HG03558 (cell line): ENCODE measurements around the gene TNFAIP8.

Experiments
- ATAC-seq: cut with Tn5 transposase; IDR thresholded peaks from one replicate; pipeline ENCODE4 v1.9.1; 2021; ENCODE audit warnings: moderate number of reproducible peaks; ENCODE audit not compliant: unreplicated experiment; ENCODE audit errors: extremely low read depth

Gene TNFAIP8

DNA sequence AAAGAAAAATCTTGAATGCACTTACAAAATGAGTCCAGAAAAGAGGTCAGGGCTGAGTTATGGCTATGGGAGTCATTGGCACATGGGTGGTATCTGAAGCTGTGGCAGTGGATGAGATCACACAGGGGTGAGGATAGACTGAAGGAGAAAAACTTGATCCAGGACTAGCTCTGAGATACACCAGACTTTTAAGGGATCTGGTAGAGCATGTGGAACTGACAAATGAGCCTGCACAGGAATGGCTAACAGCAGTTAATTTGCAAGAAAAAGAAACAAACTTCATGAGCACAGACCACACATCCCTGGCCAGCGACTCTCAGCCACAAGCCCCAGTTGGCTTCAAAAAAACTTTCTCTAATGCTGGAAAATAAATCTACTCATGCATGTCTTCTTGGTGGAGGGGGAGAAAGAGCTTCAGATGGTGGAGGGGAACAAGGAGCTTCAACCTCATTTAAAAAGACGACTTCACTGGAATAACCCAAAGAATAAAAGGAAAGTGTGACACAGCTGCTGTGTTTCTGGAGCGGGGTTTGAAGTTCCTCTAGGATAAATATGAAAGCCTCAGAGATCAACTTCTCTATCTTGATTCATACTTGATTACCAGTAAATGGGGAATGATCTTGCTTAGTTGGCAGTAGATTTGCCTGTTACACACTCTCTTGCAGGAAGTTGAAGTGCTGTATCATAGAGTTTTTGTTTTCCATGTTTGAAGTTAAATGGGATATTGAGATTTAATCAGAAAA lies 33.6 kb downstream of the TNFAIP8 start:
- ATAC-seq, result no peak

- ATAC-seq, result no peak
These were observed 34.6 kb downstream of the TNFAIP8 start for GRCh38 chr5:119390404-119390803.

DNA sequence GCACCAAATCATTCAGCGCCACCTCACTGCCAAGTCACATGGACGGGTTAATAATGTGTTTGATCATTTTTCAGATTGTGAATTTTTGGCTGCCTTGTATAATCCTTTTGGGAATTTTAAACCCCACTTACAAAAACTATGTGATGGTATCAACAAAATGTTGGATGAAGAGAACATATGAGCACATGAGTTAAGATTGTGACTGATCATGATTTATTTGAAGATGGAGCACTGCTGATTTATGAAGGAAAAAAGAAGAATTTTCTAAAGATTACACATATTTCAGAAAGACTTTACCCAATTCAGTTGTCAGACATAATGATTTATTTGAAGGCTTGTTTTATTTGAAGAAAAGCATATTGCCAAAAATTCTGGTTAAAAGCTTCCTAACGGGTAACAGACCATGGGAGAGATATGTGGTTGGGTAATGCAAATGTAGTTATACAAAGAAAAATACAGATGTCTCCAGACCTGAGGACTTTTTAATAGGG lies 37.4 kb downstream of the TNFAIP8 start:
- no peak for ATAC-seq

- ATAC-seq, result no peak
These were observed 37.9 kb downstream of the TNFAIP8 start for GRCh38 chr5:119393746-119394145.

GRCh38 chr5:119395080-119395836 lies 39.4 kb downstream of the TNFAIP8 start:
- peak; percentile 37 for ATAC-seq

DNA sequence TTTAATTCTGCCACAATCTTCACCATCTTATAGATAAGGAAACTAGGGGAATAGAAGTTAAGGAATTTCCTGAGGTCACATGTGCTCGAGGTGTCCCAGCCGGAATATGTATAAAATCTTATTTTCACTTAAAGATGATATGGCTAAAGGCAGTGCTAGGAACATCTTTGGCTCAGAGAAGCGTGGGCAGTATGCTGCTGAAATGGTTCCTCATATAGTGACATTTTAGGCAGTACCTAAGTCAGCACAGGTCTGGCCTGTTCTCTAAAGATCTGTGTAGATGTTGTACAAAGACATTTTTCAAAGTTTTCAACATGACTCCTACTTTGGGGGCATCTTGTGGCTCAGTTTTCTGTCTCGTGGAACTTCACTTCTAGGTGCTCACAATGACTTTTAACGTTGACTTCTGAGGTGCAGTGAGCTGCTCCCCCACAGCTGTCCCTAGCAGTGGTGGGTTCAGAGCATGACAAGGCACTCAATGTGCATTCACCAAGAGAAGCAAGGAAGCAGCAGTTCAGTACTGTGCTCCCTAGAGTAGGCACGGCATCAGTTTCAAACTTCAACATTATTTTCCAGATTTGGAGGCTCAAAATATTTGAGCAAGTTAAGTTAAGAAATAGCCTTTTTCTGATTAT lies 40.3 kb downstream of the TNFAIP8 start:
- no peak for ATAC-seq

GRCh38 chr5:119397518-119398380 lies 41.9 kb downstream of the TNFAIP8 start:
- peak; percentile 43 for ATAC-seq

GRCh38 chr5:119398727-119399466 lies 43.1 kb downstream of the TNFAIP8 start:
- ATAC-seq, result no peak

- ATAC-seq, result no peak
These were observed 44.4 kb downstream of the TNFAIP8 start for GRCh38 chr5:119400245-119400644.

- ATAC-seq, result no peak
These were observed 46.3 kb downstream of the TNFAIP8 start for GRCh38 chr5:119402081-119402480.

DNA sequence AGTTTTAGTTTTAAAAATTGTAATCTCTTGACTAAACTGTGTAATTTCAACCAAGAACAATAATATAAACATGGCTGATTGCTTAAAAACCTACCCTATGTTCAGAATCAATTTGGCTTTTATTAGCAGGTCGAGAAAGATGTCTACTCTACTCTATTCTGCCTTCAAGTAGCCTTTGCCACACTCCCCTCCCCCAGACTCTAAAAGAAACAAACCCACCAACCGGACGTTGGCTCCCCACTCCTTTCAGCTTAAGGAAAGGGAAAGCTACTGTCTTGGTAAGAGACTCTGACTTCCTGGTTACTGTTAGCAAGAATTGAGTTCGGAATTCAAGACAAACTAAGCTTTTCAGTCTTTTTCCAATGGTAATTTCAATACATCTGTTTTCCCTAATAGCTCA lies 46.7 kb downstream of the TNFAIP8 start:
- ATAC-seq, result no peak

DNA sequence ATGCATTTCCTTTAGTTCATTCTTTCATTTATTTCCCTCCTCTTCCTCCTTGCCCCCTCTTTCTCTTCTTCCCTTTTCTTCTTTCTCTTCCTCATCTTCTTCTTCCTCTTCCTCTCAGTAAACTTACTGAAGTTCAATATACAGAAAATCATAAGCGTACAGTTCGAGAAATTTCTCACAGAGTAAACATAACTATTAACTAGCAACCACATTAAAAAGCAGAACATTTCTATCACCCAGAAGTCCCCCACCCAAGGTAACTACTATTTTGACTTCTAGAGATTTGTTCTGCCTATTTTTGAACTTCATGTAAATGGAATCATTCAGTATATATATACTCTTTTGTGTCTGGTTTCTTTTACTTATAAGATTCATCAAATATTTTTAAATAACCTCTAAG lies 48.2 kb downstream of the TNFAIP8 start:
- no peak for ATAC-seq

DNA sequence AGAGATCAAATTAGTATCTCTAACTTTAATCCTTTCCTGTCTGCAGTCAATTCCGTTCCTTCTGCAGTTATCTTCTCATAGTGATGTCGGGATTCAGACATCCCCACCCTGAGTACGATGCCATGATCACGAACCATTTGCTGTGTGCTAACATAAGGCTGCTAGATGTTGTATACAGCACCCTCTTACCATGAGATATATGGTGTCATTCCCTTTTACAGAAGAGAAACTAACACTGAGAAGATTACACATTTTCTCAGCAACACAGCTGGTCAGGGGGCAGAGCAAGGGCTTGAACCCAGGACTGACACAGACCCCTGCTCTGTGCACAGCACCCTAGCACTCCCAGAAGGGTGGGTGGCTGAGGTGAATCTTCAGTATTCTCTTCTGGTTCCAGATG lies 49.6 kb downstream of the TNFAIP8 start:
- no peak for ATAC-seq

DNA sequence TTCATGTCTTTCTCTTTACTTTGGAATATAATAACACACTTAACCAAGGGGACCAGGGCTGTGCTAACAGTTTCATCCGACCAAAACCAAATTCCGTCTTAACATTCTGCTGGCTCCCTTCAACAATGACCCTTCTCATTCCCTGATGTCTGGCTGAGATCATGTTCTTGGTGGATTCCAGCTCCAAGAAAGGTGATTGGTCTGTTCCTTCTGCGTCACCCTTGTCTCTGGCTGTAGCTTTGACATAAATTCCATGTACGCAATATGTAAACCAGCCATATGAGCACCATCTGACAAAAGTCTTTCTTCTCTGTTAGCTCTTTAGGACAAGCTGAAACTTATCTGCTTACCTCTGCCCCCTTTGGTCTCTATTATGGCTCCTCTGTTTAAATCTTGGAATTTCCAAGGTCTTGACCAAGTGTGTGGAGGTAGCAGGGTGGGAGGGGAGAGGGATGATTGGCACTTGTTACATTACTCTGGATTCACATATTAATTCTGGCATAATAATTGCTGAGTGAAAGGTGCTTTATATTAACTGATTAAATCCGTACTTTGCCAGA lies 50.8 kb downstream of the TNFAIP8 start:
- no peak for ATAC-seq

- ATAC-seq, result no peak
These were observed 53.5 kb downstream of the TNFAIP8 start for GRCh38 chr5:119409235-119409815.

DNA sequence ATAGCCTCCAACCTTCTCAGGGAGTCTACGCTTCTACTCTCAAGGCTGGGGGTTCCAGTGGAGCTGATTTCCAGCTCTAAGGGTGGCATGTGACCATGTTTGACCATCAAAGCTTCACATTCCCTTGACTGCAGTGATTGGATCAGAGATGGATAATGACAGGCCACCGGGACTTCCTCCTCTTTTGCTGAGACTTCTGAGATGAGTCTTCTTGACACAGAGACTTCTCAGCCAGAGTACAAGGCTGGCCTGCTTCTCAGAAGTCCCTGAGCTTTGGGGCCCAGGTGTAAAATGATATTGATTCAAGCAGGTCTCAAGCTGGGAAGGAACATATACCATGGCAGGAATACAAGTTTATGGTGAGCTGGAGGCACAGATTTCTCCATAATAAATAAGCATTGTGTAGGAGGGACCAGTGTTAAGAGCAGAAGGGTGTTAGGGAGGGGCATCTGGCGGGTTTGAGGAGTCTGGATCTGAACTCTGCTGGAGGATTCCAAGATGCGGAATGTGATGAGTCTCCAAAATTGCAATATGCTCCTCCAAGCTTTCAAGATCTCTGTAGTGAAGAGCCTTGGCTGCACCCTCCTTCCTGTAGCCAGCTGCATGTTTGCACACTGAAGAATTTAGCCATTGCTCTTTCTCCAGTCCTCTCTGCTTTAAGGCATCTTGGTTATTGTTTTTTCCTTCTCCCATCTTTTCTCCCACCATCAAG lies 54.8 kb downstream of the TNFAIP8 start:
- no peak for ATAC-seq

DNA sequence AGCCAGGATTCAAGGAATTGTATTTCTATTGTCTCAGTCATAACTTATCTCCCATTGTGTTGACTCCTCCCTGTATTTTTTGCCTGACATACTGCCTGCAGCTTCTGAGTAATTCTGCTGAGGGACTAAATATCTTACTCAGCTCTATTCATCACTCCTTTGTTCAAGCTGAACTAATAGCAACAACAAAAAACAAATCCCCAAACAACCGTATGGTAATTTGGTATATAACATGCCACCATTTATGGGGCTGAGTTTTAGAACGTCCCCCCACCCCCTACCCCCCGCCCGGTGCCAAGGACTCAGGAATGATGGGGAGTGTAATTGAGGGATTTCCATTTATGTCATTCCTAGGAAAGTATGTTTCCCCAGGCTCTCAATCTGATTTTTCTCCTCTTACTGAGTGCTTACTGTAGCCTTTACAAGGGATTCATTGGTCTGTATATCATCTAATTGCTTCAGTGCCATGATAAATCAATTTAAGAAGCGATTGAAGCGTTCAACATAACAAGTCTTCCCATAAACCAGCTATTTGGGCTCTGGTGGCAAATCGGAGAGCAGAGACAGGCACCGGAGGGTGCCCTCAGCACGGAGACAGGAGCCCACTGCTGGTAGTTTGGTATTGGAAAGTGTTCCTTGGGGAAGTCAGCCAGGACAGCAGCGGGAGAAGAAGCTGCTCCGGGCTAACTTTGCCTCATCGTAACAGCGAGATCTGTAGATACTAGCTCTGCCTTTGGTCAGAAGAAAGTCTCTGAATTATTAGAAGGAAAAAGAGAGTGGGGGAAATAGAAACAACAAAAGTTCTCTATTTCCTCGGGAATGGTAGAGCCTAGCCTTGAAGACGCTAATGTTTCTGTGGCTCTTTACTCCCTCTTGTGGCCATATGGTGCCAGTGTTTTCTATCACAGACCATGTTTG lies 55.8 kb downstream of the TNFAIP8 start:
- peak; percentile 43 for ATAC-seq
